ENCODE measurements around the gene NACA.
A peak's percentile ranks its signal among the peaks of the same experiment; 100 is the strongest.
"Not testable (repeated sequence)": the region's sequence is repeated elsewhere in the genome, so short reads cannot be mapped to it uniquely, and the experiment has no call there.

The NACA gene

GRCh38 chr12:56724972-56725722 is at the start of gene NACA:
NACA (minus strand) TSS chr12:56725299; CDS start chr12:56724521, 778 bp downstream.
- DNase-seq, result peak; percentile 90

GRCh38 chr12:56773113-56773512 is 48.0 kb upstream of the NACA start:
- no peak for DNase-seq

- DNase-seq, result no peak
These were observed 47.5 kb upstream of the NACA start for GRCh38 chr12:56772625-56773024.

GRCh38 chr12:56769868-56770267 is 44.8 kb upstream of the NACA start:
- DNase-seq, result no peak

- no peak for DNase-seq
These were observed 43.3 kb upstream of the NACA start for GRCh38 chr12:56768424-56768823.

- no peak for DNase-seq
These were observed 41.4 kb upstream of the NACA start for GRCh38 chr12:56766535-56766934.

GRCh38 chr12:56763753-56764657 is 38.9 kb upstream of the NACA start:
- DNase-seq, result no peak

- no peak for DNase-seq
These were observed 36.7 kb upstream of the NACA start for GRCh38 chr12:56761812-56762211.

- no peak for DNase-seq
These were observed 35.4 kb upstream of the NACA start for GRCh38 chr12:56760460-56760859.

GRCh38 chr12:56759263-56759908 is 34.3 kb upstream of the NACA start:
- DNase-seq, result no peak

- no peak for DNase-seq
These were observed 33.7 kb upstream of the NACA start for GRCh38 chr12:56758728-56759262.

- DNase-seq, result not testable (repeated sequence)
These were observed 32.9 kb upstream of the NACA start for GRCh38 chr12:56757971-56758370.

- DNase-seq, result no peak
These were observed 28.5 kb upstream of the NACA start for GRCh38 chr12:56753566-56753965.

- peak; percentile 78 for DNase-seq
These were observed 26.9 kb upstream of the NACA start, which contains the start of gene PRIM1 for GRCh38 chr12:56751712-56752598. PRIM1 (minus strand) TSS chr12:56752323; CDS start chr12:56752298, 25 bp downstream.

GRCh38 chr12:56750596-56750995 is 25.5 kb upstream of the NACA start:
- not testable (repeated sequence) for DNase-seq

GRCh38 chr12:56749853-56750252 is 24.8 kb upstream of the NACA start:
- DNase-seq, result no peak

- no peak for DNase-seq
These were observed 24.3 kb upstream of the NACA start for GRCh38 chr12:56749359-56749758.

- no peak for DNase-seq
These were observed 3.2 kb upstream of the NACA start for GRCh38 chr12:56728139-56728861.

GRCh38 chr12:56726196-56726675 is 1.1 kb upstream of the NACA start:
- not testable (repeated sequence) for DNase-seq

- DNase-seq, result no peak
These were observed 614 bp upstream of the NACA start for GRCh38 chr12:56725723-56726102.

GRCh38 chr12:56724701-56724971 is 463 bp downstream of the NACA start:
- DNase-seq, result no peak

Data from NCI-H1092 (cell line).